ENCODE results near the gene SMARCA2. TPM values are rescaled to one million over a fixed set of nuclear protein-coding genes. Genes with fewer than 3 reads are reported as not detected.

The SMARCA2 gene
- total and polyA plus RNA-seq, 12 donors: 38.3 to 192 (median 142) TPM

- Histone ChIP-seq H3K36me3 (replicated peaks in 1 of 2) (peaks cover 0 to 53% of the 10 kb centered on the region in 2 donors), H3K27me3 (no peaks in the 10 kb centered on the region), H3K27ac (peak overlapping the region in 2 of 5 donors; percentile 56 to 84), H3K9me3 (replicated peaks in 1 of 3) (no peaks in the 10 kb centered on the region), H3K4me3 (no peak overlapping the region), H3K4me1 (replicated peaks in 1 of 2) (peaks cover 20% of the 10 kb centered on the region in 2 donors)
- DNase-seq: no peak
- TF ChIP-seq, protein P1, sequence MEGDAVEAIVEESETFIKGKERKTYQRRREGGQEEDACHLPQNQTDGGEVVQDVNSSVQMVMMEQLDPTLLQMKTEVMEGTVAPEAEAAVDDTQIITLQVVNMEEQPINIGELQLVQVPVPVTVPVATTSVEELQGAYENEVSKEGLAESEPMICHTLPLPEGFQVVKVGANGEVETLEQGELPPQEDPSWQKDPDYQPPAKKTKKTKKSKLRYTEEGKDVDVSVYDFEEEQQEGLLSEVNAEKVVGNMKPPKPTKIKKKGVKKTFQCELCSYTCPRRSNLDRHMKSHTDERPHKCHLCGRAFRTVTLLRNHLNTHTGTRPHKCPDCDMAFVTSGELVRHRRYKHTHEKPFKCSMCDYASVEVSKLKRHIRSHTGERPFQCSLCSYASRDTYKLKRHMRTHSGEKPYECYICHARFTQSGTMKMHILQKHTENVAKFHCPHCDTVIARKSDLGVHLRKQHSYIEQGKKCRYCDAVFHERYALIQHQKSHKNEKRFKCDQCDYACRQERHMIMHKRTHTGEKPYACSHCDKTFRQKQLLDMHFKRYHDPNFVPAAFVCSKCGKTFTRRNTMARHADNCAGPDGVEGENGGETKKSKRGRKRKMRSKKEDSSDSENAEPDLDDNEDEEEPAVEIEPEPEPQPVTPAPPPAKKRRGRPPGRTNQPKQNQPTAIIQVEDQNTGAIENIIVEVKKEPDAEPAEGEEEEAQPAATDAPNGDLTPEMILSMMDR (IDR thresholded peaks at IDR 0.05): no peak
- no peak for TF ChIP-seq POLR2A (IDR thresholded peaks at IDR 0.05)
- 51 to 60% (median 55%) methylated on average over 2 of the region's 2 CpGs for WGBS, 4 donors
- intact Hi-C loops (cut with DNase I): no loop called here
Observed at GRCh38 chr9:2109069-2109650, 94.0 kb downstream of the SMARCA2 start.

DNA sequence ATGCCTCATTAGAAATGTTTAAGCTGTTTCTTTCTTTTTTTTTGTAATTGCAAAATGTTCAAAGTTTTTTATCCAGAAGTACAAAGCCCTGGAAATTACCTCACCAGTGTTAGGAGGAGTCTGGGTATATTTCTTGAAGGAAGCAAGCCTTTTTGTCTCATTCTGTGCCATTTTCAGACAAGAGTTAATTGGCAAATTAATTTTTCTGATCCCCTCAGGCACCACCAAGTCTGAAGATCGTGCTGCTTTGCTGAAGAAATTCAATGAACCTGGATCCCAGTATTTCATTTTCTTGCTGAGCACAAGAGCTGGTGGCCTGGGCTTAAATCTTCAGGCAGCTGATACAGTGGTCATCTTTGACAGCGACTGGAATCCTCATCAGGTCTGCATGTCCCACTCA is 94.9 kb downstream of the SMARCA2 start:
- intact Hi-C loops (cut with DNase I): no loop called here
- no peaks in the 10 kb centered on the region for H3K9me3 ChIP-seq (replicated peaks in 1 of 3)
- no peaks in the 10 kb centered on the region for H3K27me3 ChIP-seq
- 88 to 100% (median 93%) methylated on average over 2 of the region's 2 CpGs for WGBS, 4 donors
- peaks cover 20% of the 10 kb centered on the region in 2 donors for H3K4me1 ChIP-seq (replicated peaks in 1 of 2)
- H3K36me3 ChIP-seq (replicated peaks in 1 of 2): peaks cover 0 to 46% of the 10 kb centered on the region in 2 donors
- no peak for DNase-seq
- TF ChIP-seq, protein P1 (IDR thresholded peaks at IDR 0.05): no peak
- TF ChIP-seq POLR2A (IDR thresholded peaks at IDR 0.05): no peak
- H3K27ac ChIP-seq: no peak overlapping the region
- H3K4me3 ChIP-seq: no peak overlapping the region

DNA sequence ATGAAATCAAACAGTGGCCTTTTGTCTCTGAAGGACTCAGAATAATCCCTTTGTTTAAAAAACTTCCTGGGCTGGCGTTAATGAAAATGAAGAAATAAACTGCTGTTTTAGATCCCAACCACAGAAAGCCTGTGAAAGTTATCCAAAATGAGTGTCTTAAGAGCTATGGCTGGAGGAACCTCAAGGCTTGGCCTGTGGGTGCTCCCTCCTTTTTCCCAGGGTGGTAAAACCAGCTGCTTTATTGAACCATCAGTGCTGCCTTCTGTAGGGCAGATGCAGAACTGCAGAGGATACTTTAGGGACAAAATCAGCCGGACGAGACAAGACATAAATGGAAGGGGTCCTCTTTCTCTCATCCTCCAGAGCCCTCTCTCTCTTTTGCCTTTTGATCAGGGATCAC is 100.9 kb downstream of the SMARCA2 start:
- H3K27me3 ChIP-seq: no peaks in the 10 kb centered on the region
- no peak for TF ChIP-seq POLR2A (IDR thresholded peaks at IDR 0.05)
- TF ChIP-seq, protein P1 (IDR thresholded peaks at IDR 0.05): peak in 5 of 6 experiments; percentile 5 to 50 (median 44)
- no peaks in the 10 kb centered on the region for H3K9me3 ChIP-seq (replicated peaks in 1 of 3)
- peaks cover 2 to 4% of the 10 kb centered on the region in 2 donors for H3K4me1 ChIP-seq (replicated peaks in 1 of 2)
- WGBS, 4 donors: 88 to 95% (median 92%) methylated on average over 3 of the region's 3 CpGs
- no peak overlapping the region for H3K27ac ChIP-seq
- peaks cover 0 to 70% of the 10 kb centered on the region in 2 donors for H3K36me3 ChIP-seq (replicated peaks in 1 of 2)
- DNase-seq: no peak
- H3K4me3 ChIP-seq: no peak overlapping the region
- intact Hi-C loops (cut with DNase I): no loop called here

DNA sequence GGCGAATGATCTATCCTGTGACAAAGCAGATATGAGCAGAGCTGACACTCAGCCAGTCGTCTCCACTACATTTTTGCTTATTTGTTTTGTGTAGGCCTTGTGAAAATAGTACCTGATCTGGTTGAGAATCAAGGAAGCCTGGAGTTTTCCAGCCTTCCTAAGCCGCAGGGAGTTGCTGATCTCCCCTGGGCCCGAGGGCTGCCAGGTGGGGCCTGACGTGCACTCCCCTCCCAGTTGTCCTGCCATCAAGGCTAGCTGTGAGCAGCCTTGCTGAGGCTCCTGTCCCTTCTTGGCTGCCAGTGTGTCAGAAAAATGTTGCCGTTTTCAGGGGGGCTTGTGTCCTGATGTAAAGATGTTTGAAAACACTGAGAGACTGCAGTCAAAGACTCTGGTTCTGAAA is 102.4 kb downstream of the SMARCA2 start:
- no peak for DNase-seq
- no peak for TF ChIP-seq POLR2A (IDR thresholded peaks at IDR 0.05)
- TF ChIP-seq, protein P1 (IDR thresholded peaks at IDR 0.05): no peak
- Histone ChIP-seq H3K9me3 (replicated peaks in 1 of 3) (no peaks in the 10 kb centered on the region), H3K4me3 (no peak overlapping the region), H3K27me3 (no peaks in the 10 kb centered on the region), H3K27ac (no peak overlapping the region), H3K4me1 (replicated peaks in 1 of 2) (peaks cover 11 to 13% of the 10 kb centered on the region in 2 donors), H3K36me3 (replicated peaks in 1 of 2) (peaks cover 0 to 55% of the 10 kb centered on the region in 2 donors)
- intact Hi-C loops (cut with DNase I): no loop called here
- WGBS, 4 donors: 86 to 95% (median 90%) methylated on average over 6 of the region's 6 CpGs

All from adrenal gland (tissue), 12 donors.